HG03575 (cell line): ENCODE measurements around the gene C16orf54.
"Not testable (repeated sequence)": the region's sequence is repeated elsewhere in the genome, so short reads cannot be mapped to it uniquely, and the experiment has no call there.

Experiments
- ATAC-seq: cut with Tn5 transposase; IDR thresholded peaks from one replicate; pipeline ENCODE4 v1.9.1; 2021; ENCODE audit not compliant: unreplicated experiment, insufficient number of reproducible peaks, low FRiP score; ENCODE audit errors: extremely low read depth

Gene C16orf54

DNA sequence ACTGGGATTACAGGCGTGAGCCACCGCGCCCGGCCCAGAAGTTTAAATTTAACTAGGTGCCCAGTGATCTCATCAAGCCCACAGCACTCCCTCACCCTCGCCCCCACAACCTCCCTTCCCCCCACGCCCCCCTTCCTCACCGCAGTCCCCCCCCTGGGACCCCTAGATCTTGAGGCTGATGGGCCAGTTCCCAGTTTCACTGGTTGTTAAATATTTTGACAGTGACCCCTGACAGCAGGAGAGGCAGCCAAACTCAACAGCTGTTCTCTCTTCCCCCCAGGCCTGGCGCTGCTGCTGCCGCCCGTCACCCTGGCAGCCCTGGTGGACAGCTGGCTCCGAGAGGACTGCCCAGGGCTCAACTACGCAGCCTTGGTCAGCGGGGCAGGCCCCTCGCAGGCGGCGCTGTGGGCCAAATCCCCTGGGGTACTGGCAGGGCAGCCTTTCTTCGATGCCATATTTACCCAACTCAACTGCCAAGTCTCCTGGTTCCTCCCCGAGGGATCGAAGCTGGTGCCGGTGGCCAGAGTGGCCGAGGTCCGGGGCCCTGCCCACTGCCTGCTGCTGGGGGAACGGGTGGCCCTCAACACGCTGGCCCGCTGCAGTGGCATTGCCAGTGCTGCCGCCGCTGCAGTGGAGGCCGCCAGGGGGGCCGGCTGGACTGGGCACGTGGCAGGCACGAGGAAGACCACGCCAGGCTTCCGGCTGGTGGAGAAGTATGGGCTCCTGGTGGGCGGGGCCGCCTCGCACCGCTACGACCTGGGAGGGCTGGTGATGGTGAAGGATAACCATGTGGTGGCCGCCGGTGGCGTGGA is 51.2 kb downstream of the C16orf54 start:
- ATAC-seq: no peak

DNA sequence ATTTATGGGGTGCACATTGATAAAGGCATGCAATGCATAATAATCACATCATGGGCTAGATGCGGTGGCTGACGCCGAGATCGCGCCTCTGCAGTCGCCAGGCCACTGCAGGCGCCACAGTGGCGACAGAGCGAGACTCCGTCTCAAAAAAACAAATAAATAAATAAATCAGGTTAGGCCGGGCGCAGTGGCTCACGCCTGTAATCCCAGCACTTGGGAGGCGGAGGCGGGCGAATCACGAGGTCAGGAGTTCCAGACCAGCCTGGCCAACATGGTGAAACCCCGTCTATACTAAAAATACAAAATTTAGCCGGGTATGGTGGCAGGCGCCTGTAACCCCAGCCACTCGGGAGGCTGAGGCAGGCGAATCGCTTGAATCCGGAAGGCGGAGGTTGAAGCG is 53.2 kb downstream of the C16orf54 start:
- ATAC-seq: not testable (repeated sequence)
